Measurements from ENCODE around the gene RRAS2. TPM values are rescaled to one million over a fixed set of nuclear protein-coding genes. Genes with fewer than 3 reads are reported as not detected.

RRAS2 gene
- total and polyA plus RNA-seq, 10 of the 15 experiments (the other 5 are each of a cell fraction or from before 2014, with no cell fraction given) = 26.9 to 72.4 (median 45.4) TPM

- 26% methylated on average over 6 of the region's 6 CpGs for WGBS (ENCODE audit: insufficient coverage, insufficient replicate concordance, low lambda C conversion rate, missing lambda C conversion rate)
- Histone ChIP-seq H3K9ac (ENCODE audit: control insufficient read depth, insufficient read depth, low read length) (no peak overlapping the region), H3K27ac (ENCODE audit: control insufficient read depth, insufficient read depth) (no peak overlapping the region), H4K20me1 (ENCODE audit: control insufficient read depth, insufficient read depth) (no peaks in the 10 kb centered on the region), H3K27me3 (replicated peaks in 1 of 2; ENCODE audit: control insufficient read depth in 2 of 2, insufficient read depth in 2 of 2, low read length in 1 of 2) (no peaks in the 10 kb centered on the region), H3K4me2 (ENCODE audit: control insufficient read depth, insufficient read depth) (no peak overlapping the region), H3K9me3 (replicated peaks; ENCODE audit: control insufficient read depth, insufficient read depth, low read length) (no peaks in the 10 kb centered on the region), H3K4me3 (no peak overlapping the region), H3K4me1 (ENCODE audit: control insufficient read depth, insufficient read depth, low read length) (no peaks in the 10 kb centered on the region), H3K36me3 (ENCODE audit: control insufficient read depth in 2 of 2, insufficient read depth in 2 of 2, low read length in 1 of 2) (no peaks in the 10 kb centered on the region), H3K79me2 (ENCODE audit: control insufficient read depth, insufficient read depth, low read length) (no peaks in the 10 kb centered on the region), H2AFZ (ENCODE audit: control insufficient read depth, low read depth, low read length) (no peak overlapping the region)
- RAD21 ChIA-PET (ENCODE audit: unreplicated experiment) = interaction anchor here (1.1 kb wide), 1 partner anchor 8 kb away, joined by 3 read pairs; no protein-coding TSS in a partner anchor
- ATAC-seq = peak; percentile 5; the same call in 2 of the 3 replicates
- no peak for DNase-seq (ENCODE audit: low read depth, low spot score)
- intact Hi-C loops (cut with micrococcal nuclease; ENCODE audit: unreplicated experiment) (no loop called here), in situ Hi-C loops (cut with MboI) (no loop called here)
- CTCF ChIA-PET = interaction anchor here (0.6 to 1.7 kb wide), 2 partner anchors 101 to 302 kb away, joined by 3 to 4 read pairs; no protein-coding TSS in a partner anchor
- POLR2A ChIA-PET = no interaction called here
- no TSS peak for BruUV-seq (replicated peaks)
- SMC1A ChIA-PET (ENCODE audit: uncharacterized antibody, unreplicated experiment) = interaction anchor here (0.6 to 1.5 kb wide), 3 partner anchors 8 to 161 kb away, joined by 3 to 5 read pairs (median 3); no protein-coding TSS in a partner anchor
- TF ChIP-seq RAD51 (IDR thresholded peaks at IDR 0.05) = no peak
- no peak for TF ChIP-seq ATF2 (IDR thresholded peaks at IDR 0.05; ENCODE audit: low read length)
- TF ChIP-seq TAF1 (IDR thresholded peaks at IDR 0.05; ENCODE audit: borderline replicate concordance, low read depth, low read length) = no peak
- no peak for TF ChIP-seq PBX3 (IDR thresholded peaks at IDR 0.05; ENCODE audit: insufficient replicate concordance, low read depth, low read length)
- FAIRE-seq = no peak
Observed at GRCh38 chr11:14258221-14258935, 100.6 kb downstream of the RRAS2 start.
